ENCODE measurements around the gene SPDYA. TPM values are rescaled to one million over a fixed set of nuclear protein-coding genes. Genes with fewer than 3 reads are reported as not detected.

Gene SPDYA
- total RNA-seq, 3 donors from 2014 or later, result 0.98 to 4.2 (median 1.8) TPM

- TF ChIP-seq, protein P1, sequence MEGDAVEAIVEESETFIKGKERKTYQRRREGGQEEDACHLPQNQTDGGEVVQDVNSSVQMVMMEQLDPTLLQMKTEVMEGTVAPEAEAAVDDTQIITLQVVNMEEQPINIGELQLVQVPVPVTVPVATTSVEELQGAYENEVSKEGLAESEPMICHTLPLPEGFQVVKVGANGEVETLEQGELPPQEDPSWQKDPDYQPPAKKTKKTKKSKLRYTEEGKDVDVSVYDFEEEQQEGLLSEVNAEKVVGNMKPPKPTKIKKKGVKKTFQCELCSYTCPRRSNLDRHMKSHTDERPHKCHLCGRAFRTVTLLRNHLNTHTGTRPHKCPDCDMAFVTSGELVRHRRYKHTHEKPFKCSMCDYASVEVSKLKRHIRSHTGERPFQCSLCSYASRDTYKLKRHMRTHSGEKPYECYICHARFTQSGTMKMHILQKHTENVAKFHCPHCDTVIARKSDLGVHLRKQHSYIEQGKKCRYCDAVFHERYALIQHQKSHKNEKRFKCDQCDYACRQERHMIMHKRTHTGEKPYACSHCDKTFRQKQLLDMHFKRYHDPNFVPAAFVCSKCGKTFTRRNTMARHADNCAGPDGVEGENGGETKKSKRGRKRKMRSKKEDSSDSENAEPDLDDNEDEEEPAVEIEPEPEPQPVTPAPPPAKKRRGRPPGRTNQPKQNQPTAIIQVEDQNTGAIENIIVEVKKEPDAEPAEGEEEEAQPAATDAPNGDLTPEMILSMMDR (IDR thresholded peaks at IDR 0.05), result no peak
- TF ChIP-seq POLR2A (IDR thresholded peaks at IDR 0.05) (no peak), POLR2AphosphoS5 (IDR thresholded peaks at IDR 0.05) (no peak)
- H3K27me3 ChIP-seq, result no peaks in the 10 kb centered on the region
- H3K4me1 ChIP-seq, result no peaks in the 10 kb centered on the region
- DNase-seq (ENCODE audit: low spot score in 2 of 2), result no peak
- H3K36me3 ChIP-seq, result no peaks in the 10 kb centered on the region
- H3K9me3 ChIP-seq, result no peaks in the 10 kb centered on the region
- H3K4me3 ChIP-seq, result no peak overlapping the region
- intact Hi-C loops (cut with DNase I; ENCODE audit: low total_unique reads), result no loop called here
- no peak overlapping the region for H3K27ac ChIP-seq
These were observed 13.6 kb downstream of the SPDYA start for GRCh38 chr2:28824207-28824606.

DNA sequence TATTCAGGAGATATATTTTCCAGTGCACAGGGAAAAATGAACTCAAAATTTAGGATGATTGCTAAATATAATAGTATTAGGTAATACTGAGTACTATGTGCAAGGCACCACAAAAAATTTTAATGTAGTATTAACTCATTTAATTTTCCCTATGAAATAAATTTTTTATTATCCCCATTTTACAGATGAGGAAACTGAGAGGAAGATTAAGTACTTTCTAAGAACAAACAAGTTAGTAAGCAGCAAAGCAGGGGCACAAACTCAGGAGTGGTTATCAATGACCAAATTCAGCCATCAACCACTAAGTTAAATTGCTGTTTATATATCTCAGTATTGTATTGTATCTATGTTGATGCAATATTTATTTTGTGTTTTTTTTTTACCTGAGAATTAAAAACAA, 14.2 kb downstream of the SPDYA start:
- H3K4me1 ChIP-seq, result no peaks in the 10 kb centered on the region
- intact Hi-C loops (cut with DNase I; ENCODE audit: low total_unique reads), result no loop called here
- no peaks in the 10 kb centered on the region for H3K27me3 ChIP-seq
- DNase-seq (ENCODE audit: low spot score in 2 of 2), result no peak
- H3K9me3 ChIP-seq, result no peaks in the 10 kb centered on the region
- no peak overlapping the region for H3K4me3 ChIP-seq
- H3K27ac ChIP-seq, result no peak overlapping the region
- TF ChIP-seq POLR2AphosphoS5 (IDR thresholded peaks at IDR 0.05), result no peak
- TF ChIP-seq, protein P1 (IDR thresholded peaks at IDR 0.05), result no peak
- TF ChIP-seq POLR2A (IDR thresholded peaks at IDR 0.05), result no peak
- H3K36me3 ChIP-seq, result no peaks in the 10 kb centered on the region

- TF ChIP-seq, protein P1 (IDR thresholded peaks at IDR 0.05), result no peak
- TF ChIP-seq POLR2AphosphoS5 (IDR thresholded peaks at IDR 0.05), result no peak
- TF ChIP-seq POLR2A (IDR thresholded peaks at IDR 0.05), result no peak
- intact Hi-C loops (cut with DNase I; ENCODE audit: low total_unique reads), result no loop called here
- no peaks in the 10 kb centered on the region for H3K36me3 ChIP-seq
- H3K4me1 ChIP-seq, result no peaks in the 10 kb centered on the region
- H3K27ac ChIP-seq, result no peak overlapping the region
- no peak overlapping the region for H3K4me3 ChIP-seq
- H3K9me3 ChIP-seq, result no peaks in the 10 kb centered on the region
- no peaks in the 10 kb centered on the region for H3K27me3 ChIP-seq
- DNase-seq (ENCODE audit: low spot score in 2 of 2), result no peak
These were observed 17.7 kb downstream of the SPDYA start for GRCh38 chr2:28828382-28828781.

DNA sequence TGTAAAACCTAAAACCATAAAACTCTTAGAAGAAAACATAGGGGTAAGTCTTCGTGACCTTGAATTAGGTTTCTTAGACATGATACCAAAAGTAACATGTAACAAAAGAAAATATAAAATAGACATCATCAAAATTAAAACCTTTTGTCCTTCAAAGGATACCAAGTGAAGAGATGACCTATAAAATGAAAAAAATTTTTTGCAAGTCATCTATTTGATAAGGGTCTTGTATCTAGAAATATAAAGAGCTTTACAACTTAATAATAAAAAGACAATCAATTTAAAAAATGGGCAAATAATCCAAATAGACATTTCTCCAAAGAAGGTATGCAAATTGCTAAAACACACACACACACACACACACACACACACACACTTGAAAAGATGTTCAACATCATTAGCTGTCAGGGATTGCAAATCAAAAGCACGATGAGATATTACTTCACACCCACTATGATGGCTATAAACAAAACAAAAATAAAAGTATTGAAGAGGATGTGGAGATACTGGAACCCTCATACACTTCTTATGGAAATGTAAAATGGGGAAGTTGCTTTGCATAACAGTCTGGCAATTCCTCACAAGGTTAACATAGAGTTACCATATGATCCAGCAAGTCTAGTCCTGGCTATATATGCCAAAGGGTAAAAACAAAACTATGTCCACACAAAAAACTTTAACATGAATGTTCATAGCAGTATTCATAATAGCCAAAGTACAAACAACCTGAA, 23.3 kb downstream of the SPDYA start:
- Histone ChIP-seq H3K27ac (no peak overlapping the region), H3K4me3 (no peak overlapping the region), H3K4me1 (no peaks in the 10 kb centered on the region), H3K27me3 (no peaks in the 10 kb centered on the region), H3K36me3 (no peaks in the 10 kb centered on the region), H3K9me3 (no peaks in the 10 kb centered on the region)
- intact Hi-C loops (cut with DNase I; ENCODE audit: low total_unique reads), result no loop called here
- DNase-seq (ENCODE audit: low spot score in 2 of 2), result no peak
- TF ChIP-seq POLR2AphosphoS5 (IDR thresholded peaks at IDR 0.05) (no peak), POLR2A (IDR thresholded peaks at IDR 0.05) (no peak)
- TF ChIP-seq, protein P1 (IDR thresholded peaks at IDR 0.05), result no peak

DNA sequence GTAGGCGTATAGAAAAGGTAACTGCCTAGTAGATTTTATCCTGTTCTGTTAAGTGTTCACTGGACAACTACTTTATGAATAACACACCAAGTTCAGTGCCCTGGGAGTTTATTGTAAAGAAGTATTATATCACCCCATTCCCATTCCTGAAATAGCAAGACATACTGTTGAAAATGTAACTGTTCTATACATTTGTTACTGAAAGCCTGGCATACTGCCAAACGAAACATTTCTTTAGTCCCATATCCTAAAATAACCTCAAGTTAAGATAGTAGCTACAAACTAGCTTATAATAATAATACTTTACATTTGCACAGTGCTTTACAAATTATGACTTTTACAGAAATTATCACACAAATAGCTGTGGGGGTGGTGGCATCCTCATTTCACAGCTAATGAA, 25.1 kb downstream of the SPDYA start:
- H3K4me1 ChIP-seq, result no peaks in the 10 kb centered on the region
- no peak for DNase-seq (ENCODE audit: low spot score in 2 of 2)
- H3K9me3 ChIP-seq, result no peaks in the 10 kb centered on the region
- H3K27ac ChIP-seq, result no peak overlapping the region
- no peaks in the 10 kb centered on the region for H3K27me3 ChIP-seq
- TF ChIP-seq, protein P1 (IDR thresholded peaks at IDR 0.05), result no peak
- TF ChIP-seq POLR2AphosphoS5 (IDR thresholded peaks at IDR 0.05) (no peak), POLR2A (IDR thresholded peaks at IDR 0.05) (no peak)
- no peaks in the 10 kb centered on the region for H3K36me3 ChIP-seq
- no peak overlapping the region for H3K4me3 ChIP-seq
- intact Hi-C loops (cut with DNase I; ENCODE audit: low total_unique reads), result no loop called here
